Activated T-cell treated with anti-CD3 and anti-CD28 coated beads for 24 hours (primary cell): ENCODE measurements around the gene NEB.

Experiments used
- DNase-seq: peaks from one replicate; pipeline ENCODE4 v3.0.0-alpha.2; 2020; ENCODE audit warnings: low read depth

Gene NEB

GRCh38 chr2:151556121-151556520 is 178.2 kb downstream of the NEB start:
- no peak for DNase-seq

- DNase-seq = no peak
These were observed 182.0 kb downstream of the NEB start for GRCh38 chr2:151552287-151552686.

- no peak for DNase-seq
These were observed 182.7 kb downstream of the NEB start for GRCh38 chr2:151551556-151551955.

- DNase-seq = no peak
These were observed 185.1 kb downstream of the NEB start for GRCh38 chr2:151549191-151549590.

- no peak for DNase-seq
These were observed 189.8 kb downstream of the NEB start for GRCh38 chr2:151544449-151544848.

- no peak for DNase-seq
These were observed 190.4 kb downstream of the NEB start for GRCh38 chr2:151543876-151544275.

- DNase-seq = no peak
These were observed 200.3 kb downstream of the NEB start for GRCh38 chr2:151534001-151534400.

- DNase-seq = no peak
These were observed 201.1 kb downstream of the NEB start for GRCh38 chr2:151533127-151533526.

GRCh38 chr2:151526572-151527090 is 207.6 kb downstream of the NEB start:
- DNase-seq = no peak

- DNase-seq = no peak
These were observed 208.4 kb downstream of the NEB start for GRCh38 chr2:151525821-151526373.

- DNase-seq = no peak
These were observed 210.4 kb downstream of the NEB start for GRCh38 chr2:151523850-151524249.

- DNase-seq = no peak
These were observed 211.7 kb downstream of the NEB start for GRCh38 chr2:151522556-151522955.

- no peak for DNase-seq
These were observed 213.3 kb downstream of the NEB start for GRCh38 chr2:151520976-151521375.

- DNase-seq = no peak
These were observed 215.5 kb downstream of the NEB start for GRCh38 chr2:151518802-151519201.

- DNase-seq = no peak
These were observed 225.8 kb downstream of the NEB start for GRCh38 chr2:151508519-151508918.

- DNase-seq = no peak
These were observed 228.1 kb downstream of the NEB start for GRCh38 chr2:151506170-151506569.

GRCh38 chr2:151498178-151498577 is 236.1 kb downstream of the NEB start:
- DNase-seq = no peak

GRCh38 chr2:151491496-151491895 is 242.8 kb downstream of the NEB start:
- no peak for DNase-seq

- DNase-seq = no peak
These were observed 244.0 kb downstream of the NEB start for GRCh38 chr2:151490276-151490675.

GRCh38 chr2:151486053-151486452 is 248.2 kb downstream of the NEB start:
- no peak for DNase-seq

GRCh38 chr2:151484100-151484499 is 250.2 kb downstream of the NEB start:
- DNase-seq = no peak

- no peak for DNase-seq
These were observed 250.7 kb downstream of the NEB start for GRCh38 chr2:151483546-151483945.

- DNase-seq = no peak
These were observed 252.0 kb downstream of the NEB start for GRCh38 chr2:151482171-151482725.

- peak; percentile 26 for DNase-seq
These were observed 252.5 kb downstream of the NEB start for GRCh38 chr2:151481744-151482143.
